RWPE2 (cell line): Measurements from ENCODE around the gene CYSTM1.

Experiments used
- ATAC-seq: fragments of 200-7000 bp; cut with Tn5 transposase; 3 replicates; pipeline ENCODE4 v1.9.1; 2021; ENCODE audit warnings: low read depth
- DNase-seq: peaks from one replicate; pipeline ENCODE4 v3.0.0-alpha.2; 2020; ENCODE audit warnings: low spot score
- H3K27ac ChIP-seq: fragments of 450-650 bp; 2 replicates; pipeline ENCODE4 v1.5.1; 2017; ENCODE audit warnings: mild to moderate bottlenecking; ENCODE audit not compliant: poor library complexity, severe bottlenecking
- H3K27me3 ChIP-seq: fragments of 250-450 bp; sonication (Bioruptor Pico); 2 replicates; pipeline ENCODE4 v1.5.1; 2021; ENCODE audit warnings: mild to moderate bottlenecking, moderate library complexity; ENCODE audit not compliant: insufficient read depth, poor library complexity, severe bottlenecking
- H3K36me3 ChIP-seq: fragments of 250-450 bp; sonication (Bioruptor Pico); 2 replicates; pipeline ENCODE4 v1.5.1; 2020; ENCODE audit warnings: low read depth, mild to moderate bottlenecking, moderate library complexity
- H3K4me1 ChIP-seq: fragments of 250-450 bp; sonication (Bioruptor Pico); 2 replicates; pipeline ENCODE4 v1.5.1; 2021; ENCODE audit warnings: mild to moderate bottlenecking, moderate library complexity; ENCODE audit not compliant: insufficient read depth, poor library complexity, severe bottlenecking
- H3K4me3 ChIP-seq: fragments of 250-450 bp; sonication (Bioruptor Pico); 2 replicates; pipeline ENCODE4 v1.5.1; 2021; ENCODE audit warnings: mild to moderate bottlenecking, moderate library complexity; ENCODE audit not compliant: severe bottlenecking
- H3K9me3 ChIP-seq: fragments of 250-450 bp; sonication (Bioruptor Pico); 2 replicates; pipeline ENCODE4 v1.5.1; 2021; ENCODE audit warnings: mild to moderate bottlenecking, moderate library complexity; ENCODE audit not compliant: severe bottlenecking
- TF ChIP-seq, protein P1 (sequence below): fragments of 450-650 bp; IDR thresholded peaks from one replicate; pipeline ENCODE4 v1.5.1; 2017; ENCODE audit warnings: mild to moderate bottlenecking, moderate library complexity; ENCODE audit not compliant: poor library complexity, severe bottlenecking

The CYSTM1 gene

DNA sequence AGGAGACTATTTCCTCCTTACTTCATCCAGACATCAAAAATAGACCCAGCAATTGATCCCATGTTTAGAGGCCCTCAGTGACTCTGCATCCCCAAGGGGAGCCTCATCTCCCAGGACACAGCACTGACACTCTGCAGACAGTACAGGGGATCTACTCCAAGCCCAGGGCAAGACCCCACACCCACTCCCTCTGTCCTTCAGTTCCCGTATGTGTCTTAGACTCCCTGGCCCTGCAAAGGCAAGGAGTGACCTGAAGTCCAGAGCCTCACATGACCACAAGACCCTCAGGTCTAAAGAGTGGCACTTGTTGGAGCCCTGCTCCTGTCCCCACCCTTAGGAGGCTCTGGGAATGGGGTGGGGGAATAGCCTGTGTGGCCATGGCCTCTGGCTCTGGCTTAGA lies 27.5 kb upstream of the CYSTM1 start:
- no peaks in the 10 kb centered on the region for H3K9me3 ChIP-seq
- H3K27me3 ChIP-seq: no peaks in the 10 kb centered on the region
- no peak overlapping the region for H3K4me3 ChIP-seq
- ATAC-seq: no peak
- TF ChIP-seq, protein P1, sequence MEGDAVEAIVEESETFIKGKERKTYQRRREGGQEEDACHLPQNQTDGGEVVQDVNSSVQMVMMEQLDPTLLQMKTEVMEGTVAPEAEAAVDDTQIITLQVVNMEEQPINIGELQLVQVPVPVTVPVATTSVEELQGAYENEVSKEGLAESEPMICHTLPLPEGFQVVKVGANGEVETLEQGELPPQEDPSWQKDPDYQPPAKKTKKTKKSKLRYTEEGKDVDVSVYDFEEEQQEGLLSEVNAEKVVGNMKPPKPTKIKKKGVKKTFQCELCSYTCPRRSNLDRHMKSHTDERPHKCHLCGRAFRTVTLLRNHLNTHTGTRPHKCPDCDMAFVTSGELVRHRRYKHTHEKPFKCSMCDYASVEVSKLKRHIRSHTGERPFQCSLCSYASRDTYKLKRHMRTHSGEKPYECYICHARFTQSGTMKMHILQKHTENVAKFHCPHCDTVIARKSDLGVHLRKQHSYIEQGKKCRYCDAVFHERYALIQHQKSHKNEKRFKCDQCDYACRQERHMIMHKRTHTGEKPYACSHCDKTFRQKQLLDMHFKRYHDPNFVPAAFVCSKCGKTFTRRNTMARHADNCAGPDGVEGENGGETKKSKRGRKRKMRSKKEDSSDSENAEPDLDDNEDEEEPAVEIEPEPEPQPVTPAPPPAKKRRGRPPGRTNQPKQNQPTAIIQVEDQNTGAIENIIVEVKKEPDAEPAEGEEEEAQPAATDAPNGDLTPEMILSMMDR: no peak
- H3K36me3 ChIP-seq: no peaks in the 10 kb centered on the region
- DNase-seq: no peak
- H3K4me1 ChIP-seq: no peaks in the 10 kb centered on the region
- no peak overlapping the region for H3K27ac ChIP-seq

DNA sequence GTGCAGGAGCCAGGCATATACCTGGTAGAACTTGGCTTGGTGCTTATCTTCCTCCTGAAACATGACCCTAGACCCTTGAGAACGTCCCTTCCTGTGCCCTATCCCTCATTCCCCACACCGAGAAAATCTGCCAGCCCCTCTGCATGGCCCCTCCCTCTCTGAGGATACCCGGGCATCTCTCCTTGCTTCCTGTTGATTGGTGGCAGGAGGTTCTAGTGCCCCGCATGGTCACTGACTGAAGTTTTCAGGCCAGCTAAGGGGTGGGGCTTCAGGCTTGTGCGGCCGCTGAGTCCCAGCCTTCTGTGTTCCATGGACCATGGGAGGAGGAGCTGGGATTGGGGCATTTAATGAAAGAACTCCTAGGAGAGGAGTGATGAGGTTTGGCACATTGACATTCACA lies 26.5 kb upstream of the CYSTM1 start:
- no peaks in the 10 kb centered on the region for H3K4me1 ChIP-seq
- no peaks in the 10 kb centered on the region for H3K36me3 ChIP-seq
- ATAC-seq (no peak), DNase-seq (no peak)
- TF ChIP-seq, protein P1: no peak
- H3K4me3 ChIP-seq: no peak overlapping the region
- no peaks in the 10 kb centered on the region for H3K27me3 ChIP-seq
- H3K27ac ChIP-seq: no peak overlapping the region
- H3K9me3 ChIP-seq: no peaks in the 10 kb centered on the region

DNA sequence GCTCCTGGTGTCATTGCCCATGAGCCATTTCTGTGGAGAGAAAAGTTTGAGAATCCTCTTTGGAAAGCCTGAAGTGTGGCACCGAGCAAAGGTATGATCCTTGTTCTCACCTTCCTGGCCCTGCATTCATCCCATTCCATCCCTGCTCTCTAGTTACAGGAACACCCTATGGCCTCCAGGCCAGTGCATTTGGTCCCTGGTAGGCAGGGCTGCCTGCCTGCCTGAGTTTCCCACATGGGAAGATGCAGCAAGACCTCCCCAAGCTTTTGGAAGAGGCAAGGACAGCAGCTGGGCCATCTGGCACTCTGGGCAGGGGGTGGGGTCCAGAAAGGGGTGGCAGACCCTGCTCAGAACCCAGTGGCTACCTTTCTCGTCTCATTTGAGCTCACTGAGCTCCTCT lies 24.8 kb upstream of the CYSTM1 start:
- no peaks in the 10 kb centered on the region for H3K4me1 ChIP-seq
- no peaks in the 10 kb centered on the region for H3K9me3 ChIP-seq
- H3K4me3 ChIP-seq: no peak overlapping the region
- H3K27me3 ChIP-seq: no peaks in the 10 kb centered on the region
- no peak for DNase-seq
- TF ChIP-seq, protein P1: no peak
- no peak for ATAC-seq
- H3K36me3 ChIP-seq: no peaks in the 10 kb centered on the region
- no peak overlapping the region for H3K27ac ChIP-seq

DNA sequence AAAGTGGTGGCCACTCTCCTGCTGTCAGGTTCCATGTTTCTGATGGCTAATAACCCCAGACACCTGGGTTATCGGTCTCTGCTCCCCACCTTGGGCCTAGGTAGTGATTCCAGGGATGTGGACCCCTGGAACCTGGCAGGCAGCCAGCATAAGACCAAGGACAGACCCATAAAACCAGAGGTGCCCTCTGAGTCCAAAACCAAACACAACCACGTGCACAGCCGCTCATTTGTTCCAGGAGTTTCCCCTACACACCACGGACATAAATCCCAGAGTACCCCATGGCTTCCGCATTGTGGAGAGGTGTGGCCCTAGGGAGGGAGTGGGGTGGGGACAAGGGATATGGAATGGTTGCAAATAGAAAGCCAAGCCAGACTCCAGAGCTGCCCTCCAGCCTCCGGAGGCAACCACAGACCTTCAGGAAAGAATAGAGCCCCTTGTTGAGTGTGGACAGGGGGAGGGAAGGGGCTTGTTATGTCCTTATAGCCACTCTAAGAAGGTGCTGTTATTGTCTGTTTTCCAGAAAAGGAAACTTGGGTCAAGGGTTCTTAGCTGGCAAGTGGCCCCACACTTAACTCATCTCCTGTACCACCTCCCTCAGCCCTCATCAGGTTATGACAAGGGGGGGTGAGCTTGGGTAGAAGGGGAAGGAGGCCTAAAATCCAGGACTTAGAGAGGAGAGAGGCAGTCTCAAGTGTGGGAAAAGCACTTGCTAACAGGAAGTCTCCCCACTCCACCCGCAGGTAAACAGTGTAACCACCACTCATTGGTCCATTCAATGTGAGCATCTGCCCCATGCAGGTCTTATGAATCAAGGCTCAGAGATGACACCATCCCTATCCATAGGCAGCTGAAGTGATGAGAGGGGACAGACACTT lies 23.6 kb upstream of the CYSTM1 start:
- Histone ChIP-seq H3K4me3 (no peak overlapping the region), H3K36me3 (no peaks in the 10 kb centered on the region), H3K27me3 (no peaks in the 10 kb centered on the region), H3K4me1 (no peaks in the 10 kb centered on the region), H3K27ac (no peak overlapping the region), H3K9me3 (no peaks in the 10 kb centered on the region)
- DNase-seq: no peak
- TF ChIP-seq, protein P1: no peak
- peak; percentile 25; the same call in 1 of the 3 replicates for ATAC-seq
